Fibroblast of peridontal ligament (primary cell): Measurements from ENCODE around the gene SSNA1.
A peak's percentile ranks its signal among the peaks of the same experiment; 100 is the strongest.

Source experiments
- DNase-seq: peaks from one replicate; pipeline ENCODE4 v3.0.0-alpha.2; 2010; ENCODE audit errors: extremely low read depth

SSNA1 gene

GRCh38 chr9:137152844-137153405 lies 35.6 kb upstream of the SSNA1 start:
- no peak for DNase-seq

GRCh38 chr9:137156567-137157375 lies 31.7 kb upstream of the SSNA1 start:
- peak; percentile 11 for DNase-seq

GRCh38 chr9:137157618-137158415 lies 30.7 kb upstream of the SSNA1 start:
- no peak for DNase-seq

GRCh38 chr9:137158625-137159024 lies 29.9 kb upstream of the SSNA1 start:
- no peak for DNase-seq

GRCh38 chr9:137159105-137160053 lies 29.1 kb upstream of the SSNA1 start:
- no peak for DNase-seq

GRCh38 chr9:137160054-137160425 lies 28.4 kb upstream of the SSNA1 start:
- no peak for DNase-seq

GRCh38 chr9:137160716-137161557 lies 27.5 kb upstream of the SSNA1 start:
- DNase-seq: no peak

GRCh38 chr9:137161558-137162486 lies 26.7 kb upstream of the SSNA1 start:
- no peak for DNase-seq

- DNase-seq: no peak
Observed at GRCh38 chr9:137162505-137163364, 25.7 kb upstream of the SSNA1 start.

GRCh38 chr9:137163365-137163715 lies 25.1 kb upstream of the SSNA1 start:
- no peak for DNase-seq

- DNase-seq: no peak
Observed at GRCh38 chr9:137163805-137164204, 24.7 kb upstream of the SSNA1 start.

GRCh38 chr9:137164370-137165249 lies 23.9 kb upstream of the SSNA1 start:
- no peak for DNase-seq

GRCh38 chr9:137165250-137165836 lies 23.1 kb upstream of the SSNA1 start:
- DNase-seq: no peak

- DNase-seq: no peak
Observed at GRCh38 chr9:137166380-137167229, 21.9 kb upstream of the SSNA1 start.

GRCh38 chr9:137167277-137167746 lies 21.2 kb upstream of the SSNA1 start:
- DNase-seq: no peak
